CD4-positive, alpha-beta T cell treated with Interleukin-1 beta for 1 hour (primary cell): ENCODE results near the gene PLD1.
A peak's percentile ranks its signal among the peaks of the same experiment; 100 is the strongest.
"Not testable (repeated sequence)": the region's sequence is repeated elsewhere in the genome, so short reads cannot be mapped to it uniquely, and the experiment has no call there.

Experiments used
- DNase-seq, 2 donors: peaks; one replicate each; pipeline ENCODE4 v3.0.0-alpha.2; 2020 to 2022

The PLD1 gene

DNA sequence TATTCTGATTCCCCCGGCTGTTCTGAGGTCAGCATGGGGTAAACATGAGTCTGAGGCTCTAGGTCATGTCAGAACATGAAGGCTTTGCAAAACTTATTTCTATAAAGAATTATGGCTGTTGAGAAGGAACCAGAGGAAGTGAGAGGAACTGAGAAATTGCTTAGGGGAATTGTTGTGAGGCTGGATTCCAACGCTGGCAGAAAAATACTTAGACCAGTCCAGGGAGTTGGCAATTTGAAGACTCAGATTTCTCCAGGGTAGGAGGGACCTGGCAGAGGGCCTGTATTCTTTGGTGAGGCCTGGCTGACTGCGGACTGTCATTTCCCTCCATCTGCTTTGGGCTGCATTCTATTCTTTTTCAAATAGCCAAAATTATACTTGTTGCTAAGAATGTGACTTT lies 155.5 kb downstream of the PLD1 start:
- no peak for DNase-seq

DNA sequence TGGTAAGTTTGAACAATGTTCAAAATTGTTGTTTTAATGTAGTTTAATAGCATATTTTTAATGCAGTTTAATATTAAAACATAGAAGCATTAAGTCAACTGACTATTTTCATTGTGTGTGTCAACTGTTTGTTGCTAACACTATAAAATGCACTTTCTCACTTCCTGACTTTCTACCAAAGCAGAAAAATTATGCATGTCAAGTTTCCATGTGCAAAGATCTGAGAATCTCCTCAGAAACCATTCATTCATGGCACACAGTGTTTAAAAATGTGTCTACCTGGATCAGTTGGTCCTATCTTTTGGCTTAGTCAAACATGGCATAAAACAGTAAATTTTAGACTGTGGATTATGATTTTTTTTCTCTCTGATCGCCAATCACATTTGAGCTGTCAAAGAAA lies 156.0 kb downstream of the PLD1 start:
- no peak for DNase-seq

DNA sequence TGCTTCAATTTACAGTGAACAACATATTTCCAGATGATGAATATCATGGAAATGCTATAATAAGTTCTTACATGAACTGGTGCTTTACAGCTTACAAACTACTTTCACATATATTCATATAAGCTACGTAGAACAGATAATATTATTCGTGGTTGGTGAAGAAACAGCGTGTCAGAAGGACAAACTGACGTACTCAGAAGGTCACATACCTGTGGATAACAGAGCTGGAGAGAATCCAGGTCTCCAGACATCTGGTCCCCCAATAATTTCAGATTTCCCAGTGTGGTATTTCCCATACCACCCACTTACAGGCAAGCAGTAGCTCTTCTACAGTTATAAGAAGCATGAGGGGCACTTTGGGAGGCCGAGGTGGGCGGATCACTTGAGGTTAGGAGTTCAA lies 156.6 kb downstream of the PLD1 start:
- DNase-seq: no peak

DNA sequence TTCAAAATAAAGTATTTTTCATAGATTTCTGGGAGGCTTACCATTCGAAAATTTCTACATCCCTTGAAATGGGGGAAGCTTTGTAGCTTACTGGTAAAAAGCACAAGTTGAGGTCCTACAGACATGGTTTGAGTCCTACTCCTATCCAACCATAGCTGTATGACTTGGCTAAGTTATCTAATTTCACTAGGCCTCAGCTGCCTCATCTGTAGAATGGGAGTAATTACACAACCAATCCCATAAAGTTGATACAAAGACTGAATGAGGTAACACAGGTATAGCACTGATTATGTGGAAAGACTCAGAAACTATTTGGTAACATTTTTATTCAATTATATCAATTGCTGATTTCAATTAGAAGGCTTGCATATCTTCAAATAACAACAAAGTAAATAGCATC lies 157.4 kb downstream of the PLD1 start:
- DNase-seq: no peak

DNA sequence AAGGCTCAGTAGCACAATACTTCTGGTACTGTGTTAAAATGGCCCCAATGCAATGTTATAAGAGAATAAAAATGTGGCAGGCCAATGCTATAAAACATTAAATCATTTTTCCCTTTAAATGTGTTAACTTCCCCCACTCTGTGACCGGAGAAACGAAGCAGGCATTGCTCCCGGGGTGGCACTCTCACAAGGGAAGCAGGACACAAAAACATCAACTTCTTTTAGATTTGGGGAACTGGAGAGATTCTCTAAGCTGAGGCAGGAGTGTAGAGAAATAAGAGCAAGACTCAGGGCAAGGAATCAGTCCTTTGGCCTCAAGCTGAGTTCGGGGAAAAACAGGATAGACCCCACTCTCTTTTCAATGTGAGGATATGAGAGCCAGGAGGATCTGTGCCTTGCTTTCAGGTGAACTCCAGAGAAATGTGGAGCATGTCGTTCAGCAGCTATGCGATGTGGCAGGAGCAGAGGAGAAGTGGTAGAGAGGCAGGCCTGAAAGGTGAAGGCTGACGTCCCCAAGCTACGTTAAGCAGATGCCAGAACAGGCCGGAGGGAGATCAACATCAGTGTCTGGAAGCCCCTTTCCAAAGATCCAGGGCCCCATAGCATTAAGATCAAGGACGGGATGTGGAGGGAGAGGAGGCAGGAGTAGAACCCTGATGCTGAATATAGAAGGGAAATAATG lies 160.2 kb downstream of the PLD1 start:
- DNase-seq: no peak

DNA sequence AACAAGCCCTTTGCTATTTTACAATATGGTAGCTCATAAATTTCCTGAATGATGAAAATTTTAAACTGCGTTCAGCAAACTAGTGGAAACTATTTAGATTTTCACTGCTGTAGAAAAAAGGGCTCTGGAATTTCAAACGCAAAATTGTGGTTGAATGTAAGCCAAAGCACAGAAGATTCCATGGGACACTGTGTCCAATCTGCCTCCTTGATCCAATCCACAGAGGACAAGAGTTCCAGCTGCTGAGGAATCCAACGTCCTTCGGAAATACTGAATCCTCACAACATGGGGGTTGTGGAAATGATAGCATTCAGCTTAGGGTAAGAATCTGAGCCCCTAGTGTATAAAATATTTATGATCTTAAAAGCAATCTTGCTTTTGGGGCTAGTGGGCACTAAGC lies 161.0 kb downstream of the PLD1 start:
- no peak for DNase-seq

DNA sequence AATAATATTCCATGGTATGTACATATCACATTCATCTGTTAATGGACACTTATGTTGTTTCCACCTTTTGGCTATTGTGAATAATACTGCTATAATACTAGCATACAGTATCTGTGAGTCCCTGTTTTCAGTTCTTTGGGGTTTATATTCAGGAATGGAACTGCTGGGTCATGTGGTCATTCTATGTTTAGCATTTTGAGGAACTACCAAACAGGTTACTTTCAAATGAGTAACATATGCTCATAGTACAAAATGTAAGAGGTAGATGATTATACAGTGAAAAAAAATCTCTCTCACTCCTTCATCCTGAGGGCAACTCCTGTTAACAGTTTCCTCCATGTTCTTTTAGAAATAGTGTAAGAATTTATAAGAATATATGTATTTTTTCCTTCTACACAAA lies 162.2 kb downstream of the PLD1 start:
- no peak for DNase-seq

DNA sequence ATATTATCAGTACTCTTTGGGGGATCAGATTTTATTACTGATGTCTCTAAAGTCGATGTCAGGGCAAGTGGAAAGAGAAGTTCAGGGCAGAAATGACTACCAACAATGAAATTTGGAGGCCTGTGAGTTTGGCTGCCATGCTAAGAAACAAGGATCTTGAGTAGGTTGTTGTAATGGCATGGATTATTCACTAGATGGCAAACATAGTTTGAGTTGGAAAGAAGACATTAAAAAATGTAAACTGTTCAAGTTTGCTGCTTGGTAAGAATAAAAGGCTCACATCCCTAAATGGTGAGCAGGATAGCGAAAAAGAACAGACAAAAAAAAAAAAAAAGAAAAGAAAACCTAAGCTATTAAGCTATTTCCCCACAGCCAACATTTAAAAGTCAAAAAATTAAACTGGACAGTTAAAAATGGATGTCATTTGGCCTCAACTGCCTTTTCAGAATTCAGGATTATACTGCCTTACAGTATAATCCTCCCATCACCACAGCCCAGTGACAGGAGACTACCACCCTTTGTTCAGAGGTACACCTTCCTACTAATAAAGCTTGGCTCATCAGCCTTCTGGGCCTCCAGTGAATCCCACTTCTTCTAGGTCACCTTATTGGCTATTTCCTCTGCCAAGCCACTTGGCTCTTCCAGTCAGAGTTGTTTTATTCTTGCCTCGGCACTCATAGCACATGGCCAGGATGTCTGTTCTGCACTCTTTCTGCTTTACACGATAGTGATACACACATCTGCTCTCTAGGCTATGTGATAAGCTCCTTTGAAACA lies 163.7 kb downstream of the PLD1 start:
- peak in 1 of 2 donors; percentile 6 for DNase-seq

DNA sequence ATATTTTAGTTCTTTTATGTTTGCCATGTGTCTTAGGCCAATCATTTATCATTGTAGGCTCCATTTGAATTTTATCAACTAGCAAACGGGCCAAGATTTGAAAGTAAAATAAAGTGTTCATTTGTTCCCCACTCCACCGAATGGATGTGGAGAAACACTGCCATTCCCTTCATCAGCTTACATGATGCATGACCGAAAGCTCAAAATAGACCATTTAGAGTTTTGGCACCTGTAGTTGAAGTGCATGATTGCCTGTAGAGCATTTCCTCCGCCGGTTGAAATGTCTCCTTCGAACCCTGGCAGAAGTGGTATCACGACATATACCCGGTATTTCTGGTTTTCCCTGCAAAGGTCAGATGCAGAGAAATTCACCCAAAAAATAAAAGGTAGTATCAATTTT lies 165.6 kb downstream of the PLD1 start:
- no peak for DNase-seq

DNA sequence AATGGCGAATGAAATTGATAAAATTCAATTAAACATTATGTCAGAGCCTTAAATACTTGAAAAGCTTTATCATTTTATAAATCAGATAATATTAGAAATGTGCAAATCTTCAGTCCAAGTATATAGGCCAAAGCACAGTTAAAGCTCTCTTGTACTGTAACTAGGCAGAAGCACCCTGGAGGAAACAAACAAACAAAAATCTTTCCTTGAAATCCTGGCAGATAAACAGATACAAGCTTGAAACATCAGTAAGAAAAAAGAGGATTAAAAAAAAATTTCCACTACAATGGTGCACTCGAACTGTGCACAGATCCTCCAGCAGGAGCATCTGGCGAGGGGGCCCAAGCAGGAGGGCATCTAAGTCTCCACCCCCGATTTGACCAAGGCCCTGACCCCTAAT lies 166.6 kb downstream of the PLD1 start:
- no peak for DNase-seq

DNA sequence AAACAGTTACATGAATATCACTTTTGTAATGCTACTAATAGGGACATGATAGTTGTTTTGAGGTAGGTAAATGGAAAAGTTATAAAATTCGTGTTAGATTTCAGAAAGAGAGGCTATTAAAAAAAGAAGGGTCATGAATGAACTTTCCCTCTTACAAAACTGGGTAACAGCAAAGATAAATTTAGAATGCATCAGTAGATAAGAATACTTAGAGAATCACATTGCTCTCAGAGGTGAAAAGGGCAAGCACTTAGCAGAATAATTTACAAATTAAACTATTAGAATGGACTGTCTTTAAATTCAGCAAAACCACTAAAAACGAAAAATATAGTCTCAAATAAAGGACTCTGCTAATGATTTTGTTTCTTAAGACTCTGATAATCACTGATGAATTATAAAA lies 167.2 kb downstream of the PLD1 start:
- no peak for DNase-seq

DNA sequence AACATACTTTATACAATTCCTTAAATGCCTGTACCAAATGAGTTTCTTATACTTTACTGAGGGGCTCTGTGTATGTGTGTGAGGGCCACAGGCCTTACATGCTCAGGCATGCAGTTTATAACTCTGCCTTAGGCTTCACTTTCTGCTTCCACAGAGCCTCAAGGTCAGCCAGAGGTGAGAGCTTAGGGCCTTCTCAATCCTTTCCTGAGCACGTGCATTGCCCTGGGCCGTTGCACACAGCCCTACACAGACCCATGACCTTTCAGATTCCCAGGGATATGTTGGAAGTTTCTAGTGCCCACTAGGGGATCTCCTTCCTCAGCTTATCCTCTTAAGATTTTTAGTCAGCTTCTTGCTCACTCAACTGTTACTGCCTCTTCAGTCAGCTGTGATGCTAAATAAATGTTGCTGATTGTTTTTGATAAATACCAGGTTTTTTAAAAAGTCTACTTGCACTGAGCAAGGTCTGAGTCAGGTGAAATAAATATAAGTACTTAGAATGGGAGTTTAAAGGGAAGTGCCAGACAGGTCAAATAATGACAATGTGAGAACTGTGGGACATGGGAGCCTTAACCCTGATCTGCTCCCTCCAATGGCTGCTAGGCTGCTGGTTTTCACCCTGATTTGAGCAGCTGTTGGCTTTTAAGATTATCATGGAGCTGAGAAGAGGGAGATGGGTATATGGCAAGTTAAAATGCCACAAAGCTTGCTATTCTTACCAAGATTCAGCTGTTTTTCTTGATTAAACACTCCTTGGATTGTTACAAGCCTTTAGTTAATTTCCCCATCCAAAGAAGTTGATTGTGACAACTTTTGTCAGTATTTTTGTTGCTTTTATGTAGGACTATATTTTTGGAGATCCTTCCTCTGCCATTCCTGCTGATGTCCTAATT lies 169.5 kb downstream of the PLD1 start:
- no peak for DNase-seq

DNA sequence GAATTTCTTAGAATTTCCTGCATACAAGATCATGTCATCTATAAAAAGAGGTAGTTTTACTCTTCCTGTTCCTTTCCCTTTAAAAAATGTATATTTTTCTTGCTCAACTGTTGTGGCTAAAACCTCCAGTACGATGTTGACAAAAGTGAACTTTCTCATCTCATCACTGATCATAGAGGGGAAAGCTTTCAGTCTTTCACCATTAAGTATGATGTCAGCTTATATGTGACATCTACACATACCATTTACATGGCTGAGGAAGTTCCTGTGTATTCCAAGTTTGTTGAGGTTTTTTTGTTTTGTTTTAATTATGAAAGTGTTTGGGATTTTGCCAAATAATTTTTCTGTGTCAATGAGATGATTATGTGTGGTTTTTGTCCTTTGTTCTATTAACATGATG lies 173.6 kb downstream of the PLD1 start:
- DNase-seq: no peak

DNA sequence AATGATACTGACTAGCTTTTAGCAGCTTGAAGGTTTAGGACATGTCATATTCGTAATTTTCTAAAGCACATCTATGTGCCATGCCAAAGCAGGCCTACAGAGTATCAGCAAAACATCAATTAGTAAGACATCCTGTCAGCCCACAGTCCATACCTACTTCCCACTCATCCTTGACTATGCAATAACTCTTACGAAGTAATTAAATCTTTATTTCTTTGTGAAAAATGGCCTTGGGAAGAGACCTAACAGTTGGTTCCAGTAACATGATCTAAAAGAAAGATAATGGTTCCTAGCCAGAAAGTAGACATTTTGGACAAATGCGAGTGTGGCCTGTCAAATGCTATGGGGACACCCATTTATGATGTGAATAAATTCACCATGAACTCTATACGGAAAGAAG lies 177.5 kb downstream of the PLD1 start:
- no peak for DNase-seq

DNA sequence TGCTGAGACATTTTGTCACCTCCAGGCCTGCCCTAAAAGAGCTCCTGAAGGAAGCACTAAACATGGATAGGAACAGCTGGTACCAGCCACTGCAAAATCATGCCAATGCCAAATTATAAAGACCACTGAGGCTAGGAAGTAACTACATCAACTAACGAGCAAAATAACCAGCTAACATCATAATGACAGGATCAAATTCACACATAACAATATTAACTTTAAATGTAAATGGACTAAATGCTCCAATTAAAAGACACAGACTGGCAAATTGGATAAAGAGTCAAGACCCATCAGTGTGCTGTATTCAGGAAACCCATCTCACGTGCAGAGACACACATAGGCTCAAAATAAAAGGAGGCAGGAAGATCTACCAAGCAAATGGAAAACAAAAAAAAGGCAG lies 183.5 kb downstream of the PLD1 start:
- not testable (repeated sequence) for DNase-seq

DNA sequence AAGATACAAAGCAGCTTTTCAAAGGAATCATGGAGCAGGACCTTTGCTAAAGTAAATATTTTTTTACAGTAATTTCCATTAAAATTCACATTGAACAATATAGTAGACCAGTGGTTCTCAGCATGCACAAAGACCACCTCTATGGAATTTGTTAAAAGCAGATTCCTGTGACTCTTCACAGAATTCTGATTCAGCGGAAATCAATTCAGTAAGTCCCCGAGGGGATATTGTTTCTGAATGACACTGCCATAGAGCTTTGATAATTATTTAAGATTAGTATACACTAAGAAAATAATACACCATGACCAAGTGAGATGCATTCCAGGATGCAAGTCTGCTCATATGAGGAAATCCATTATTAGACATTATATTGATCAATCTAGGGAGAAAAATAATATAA lies 188.2 kb downstream of the PLD1 start:
- no peak for DNase-seq

DNA sequence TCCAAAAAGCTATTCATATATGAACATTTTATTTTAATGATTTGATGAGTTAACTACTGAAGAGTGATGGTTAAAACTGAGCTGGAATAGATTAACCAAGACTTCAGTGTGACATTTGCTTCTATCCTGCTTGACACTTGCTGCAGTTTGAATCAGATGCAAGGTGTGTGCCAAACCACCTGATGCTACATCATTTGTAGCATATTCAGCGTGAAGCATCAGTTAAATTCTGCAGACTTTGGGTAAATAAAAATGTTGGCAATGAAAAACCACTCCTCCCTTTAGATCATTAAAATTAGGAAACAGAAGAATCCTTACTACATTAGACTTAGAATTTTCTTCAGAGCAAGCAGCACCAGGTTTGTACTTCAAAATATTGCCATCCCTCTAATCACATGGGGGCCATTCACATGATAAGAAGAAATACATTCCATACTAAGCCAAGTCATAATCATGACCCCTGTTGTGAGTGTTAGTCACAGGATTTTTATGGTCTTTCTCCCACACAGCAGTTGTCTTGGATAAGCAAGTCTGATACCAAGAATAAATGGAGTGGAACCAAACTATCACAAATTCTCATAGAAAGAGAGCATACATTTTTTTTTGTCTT lies 189.4 kb downstream of the PLD1 start:
- no peak for DNase-seq

DNA sequence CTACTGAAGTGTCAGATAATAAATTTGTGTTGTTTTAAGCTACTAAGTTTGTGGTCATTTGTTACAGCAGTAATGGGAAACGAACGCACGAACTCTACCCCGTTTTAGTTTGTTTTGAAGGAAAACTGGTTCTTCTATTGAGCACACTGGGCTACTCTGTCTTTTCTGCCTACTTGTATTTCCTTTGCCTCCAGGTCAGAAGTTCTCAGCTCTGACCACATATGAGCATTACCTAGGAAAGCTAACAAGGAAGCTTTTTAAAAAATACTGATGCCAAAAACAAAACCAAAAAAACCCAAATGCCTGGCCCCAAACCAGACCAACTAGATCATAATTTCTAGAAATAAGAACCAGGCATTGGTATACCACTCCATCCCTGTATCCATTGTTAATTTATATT lies 193.5 kb downstream of the PLD1 start:
- no peak for DNase-seq

DNA sequence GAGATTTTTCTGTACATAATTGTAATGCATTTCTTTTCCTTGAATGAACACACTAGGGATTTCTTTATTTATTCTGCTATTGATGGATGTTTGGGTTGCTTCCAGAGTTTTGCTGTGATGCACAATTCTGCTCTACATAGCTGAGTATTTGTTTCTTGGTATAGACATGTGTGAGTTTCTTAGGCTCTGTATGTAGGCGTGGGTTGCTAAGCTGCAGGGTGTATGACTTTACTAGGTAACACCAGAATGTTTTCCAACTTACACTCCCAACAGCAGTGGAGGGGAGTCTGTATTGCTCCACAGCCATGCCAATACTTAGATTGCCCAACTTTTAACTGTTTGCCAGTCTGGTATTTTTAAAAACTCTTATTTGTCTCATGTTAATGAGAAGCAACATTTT lies 194.6 kb downstream of the PLD1 start:
- no peak for DNase-seq

DNA sequence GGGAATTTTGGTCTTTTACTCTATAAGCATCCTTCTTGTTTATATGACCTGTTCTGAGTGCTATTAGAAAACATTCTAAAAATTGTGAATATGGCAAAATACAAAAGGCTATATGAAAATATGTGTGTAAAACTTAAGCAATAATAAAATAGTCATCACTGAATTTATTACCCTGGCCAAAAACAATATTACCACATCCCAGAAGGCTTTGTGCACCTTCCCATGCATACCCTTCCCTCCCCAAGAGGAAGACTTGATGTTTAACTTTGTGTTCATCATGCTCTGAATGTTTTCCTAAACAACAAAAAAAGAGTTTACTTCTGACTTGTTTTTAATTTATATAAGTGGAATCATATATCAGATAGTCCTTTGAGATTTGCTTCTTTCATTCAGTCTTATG lies 195.0 kb downstream of the PLD1 start:
- DNase-seq: no peak

DNA sequence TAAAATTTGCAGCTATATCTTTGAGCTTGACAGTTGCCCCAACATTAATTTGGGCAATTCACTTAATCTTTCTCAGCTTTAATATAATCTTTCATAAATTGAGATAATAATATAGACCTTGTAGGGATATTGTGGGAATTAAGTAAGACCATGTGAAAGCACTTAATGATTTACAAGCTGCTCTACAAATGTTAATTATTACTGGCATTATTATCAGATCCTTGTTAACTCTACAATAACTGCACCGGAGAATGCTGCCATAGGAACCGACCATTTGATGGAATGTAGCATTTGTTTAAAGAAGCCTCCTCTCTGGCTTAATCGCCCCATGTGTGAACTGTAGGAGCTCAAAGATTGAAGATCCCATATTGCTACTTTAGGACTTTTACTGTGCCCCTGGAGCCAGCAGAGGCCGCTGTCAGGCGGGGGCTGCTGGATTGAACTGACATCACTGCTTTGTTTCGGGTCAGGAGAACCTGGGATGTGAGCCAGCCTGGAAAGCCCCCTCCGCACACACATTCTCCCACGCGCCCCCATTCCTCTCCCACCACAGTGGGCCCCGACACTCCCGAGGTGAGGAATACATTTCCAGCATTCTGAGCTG lies 195.9 kb downstream of the PLD1 start:
- peak in 1 of 2 donors; percentile 3 for DNase-seq

DNA sequence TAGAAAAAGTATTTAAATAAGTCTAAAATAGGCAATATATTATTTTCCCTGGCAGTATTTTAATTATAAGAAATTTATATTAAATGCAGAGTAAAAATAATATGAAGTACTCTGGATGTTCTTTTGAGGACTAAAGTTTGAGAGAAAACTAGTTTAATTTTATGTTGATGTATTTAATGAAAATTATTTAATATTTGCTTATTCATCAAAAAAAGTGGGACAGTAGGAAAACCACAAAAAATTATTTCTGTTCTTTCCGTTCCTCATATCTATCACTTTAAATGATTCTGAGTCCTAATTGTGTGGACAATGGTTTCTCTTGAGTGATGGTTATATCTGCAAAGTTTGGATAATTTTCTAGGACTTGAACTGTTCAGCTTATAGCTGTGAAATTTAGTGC lies 202.8 kb downstream of the PLD1 start:
- no peak for DNase-seq
